ENCODE results near the gene CCDC28B.
A peak's percentile ranks its signal among the peaks of the same experiment; 100 is the strongest.
"Not testable (repeated sequence)": the region's sequence is repeated elsewhere in the genome, so short reads cannot be mapped to it uniquely, and the experiment has no call there.

Gene CCDC28B

DNA sequence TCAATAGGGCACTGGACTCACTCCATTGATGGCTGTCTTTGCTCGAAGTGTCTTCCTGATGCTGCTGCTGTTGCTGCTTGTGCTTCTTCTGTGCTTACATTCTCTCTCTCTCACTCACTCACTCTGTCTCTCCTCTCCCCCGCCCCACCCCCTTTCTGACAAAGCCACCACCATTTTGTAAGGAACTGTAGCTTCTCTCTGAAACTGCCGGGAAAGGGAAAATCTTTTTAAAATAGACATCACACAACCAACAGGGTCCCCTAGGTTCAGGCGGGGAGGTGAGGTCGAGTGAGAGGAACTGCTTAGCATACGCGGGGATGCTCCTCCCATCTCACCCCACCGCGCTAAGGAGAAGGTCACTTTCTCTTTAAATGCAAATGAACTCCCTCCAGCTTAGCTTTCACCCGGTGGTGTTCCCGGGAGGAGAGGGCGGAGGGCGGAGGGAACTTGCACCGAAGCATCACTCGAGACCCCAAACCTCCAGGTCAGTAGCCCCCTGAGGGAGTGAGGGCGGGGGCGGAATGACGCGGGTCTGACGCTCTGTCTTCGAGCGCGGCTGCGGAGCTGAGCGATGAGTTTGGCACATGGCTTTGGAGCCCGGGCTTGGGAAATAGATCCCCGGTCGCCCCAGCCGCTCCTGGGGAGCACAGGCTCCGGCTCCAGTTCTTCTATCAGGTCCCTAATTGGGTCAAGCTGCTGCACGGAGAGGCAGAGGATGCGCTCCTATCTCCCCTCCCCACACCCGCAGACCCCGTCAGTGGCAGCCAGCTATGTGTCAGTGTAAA lies at the start of gene CCDC28B:
TSS of gene CCDC28B (plus strand) at position 370 of the 785 bp plus-strand sequence. CDS start 1,341 bp downstream, outside the sequence.
- DNase-seq, result peak; percentile 43

- DNase-seq, result no peak
Measured at GRCh38 chr1:32150847-32151246, 49.5 kb upstream of the CCDC28B start.

DNA sequence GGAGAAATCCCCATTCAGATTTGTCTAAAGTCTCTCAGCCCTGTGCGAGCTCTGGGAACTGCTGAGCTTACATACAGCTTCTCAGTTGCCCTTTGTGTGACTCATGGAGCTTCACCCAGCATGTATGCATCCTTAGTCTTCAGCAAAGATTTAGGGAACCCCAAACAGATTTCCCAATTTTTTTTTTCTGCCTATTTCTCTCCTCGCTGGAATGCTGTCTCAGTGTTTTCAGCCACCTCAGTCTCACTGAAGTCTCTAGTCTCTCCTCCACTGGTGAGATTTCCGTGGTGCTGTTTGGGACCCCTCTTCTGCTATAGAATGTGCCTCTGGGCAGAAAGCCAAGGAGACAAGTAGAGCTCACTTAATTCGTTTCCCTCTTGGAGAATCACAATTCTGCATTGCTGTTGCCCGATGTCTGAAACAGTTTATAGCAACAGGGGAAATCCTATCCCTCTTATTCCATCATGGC lies 49.0 kb upstream of the CCDC28B start:
- DNase-seq, result peak; percentile 38

DNA sequence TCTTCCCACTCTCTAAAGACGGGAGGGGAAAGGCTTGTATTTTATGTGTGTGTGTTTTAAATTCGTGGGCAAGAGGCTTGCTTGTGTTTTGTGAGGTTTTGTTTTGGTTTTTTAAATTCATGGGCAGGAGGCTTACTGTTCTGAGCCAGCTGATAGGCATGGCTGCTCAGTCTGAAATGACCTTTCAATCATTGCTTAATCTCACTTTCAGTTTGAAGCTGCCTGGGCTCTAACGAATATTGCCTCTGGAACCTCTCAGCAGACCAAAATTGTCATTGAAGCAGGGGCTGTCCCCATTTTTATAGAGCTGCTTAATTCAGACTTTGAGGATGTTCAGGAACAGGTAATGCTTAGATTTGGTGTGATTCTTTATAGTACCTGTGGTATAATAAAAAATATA lies 41.2 kb upstream of the CCDC28B start:
- DNase-seq, result no peak

DNA sequence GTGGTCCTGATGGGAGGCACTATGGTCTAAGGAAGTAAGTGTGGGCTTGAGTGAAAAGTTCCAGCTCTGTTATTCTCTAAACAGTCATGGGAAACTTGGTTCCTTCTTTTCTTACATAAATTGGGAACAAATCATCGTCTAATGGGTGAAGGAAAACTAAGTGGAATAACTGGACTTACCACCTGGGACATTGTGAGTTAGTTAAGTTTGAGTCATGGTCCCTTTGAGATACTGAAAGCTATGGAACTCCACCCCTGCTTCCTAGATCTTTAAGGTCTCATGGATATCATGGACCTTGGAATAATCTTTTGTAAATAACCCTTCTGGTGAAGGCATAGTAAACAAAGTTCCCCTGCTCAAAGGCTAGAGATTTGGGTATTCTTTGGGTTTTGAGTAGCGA lies 37.0 kb upstream of the CCDC28B start:
- no peak for DNase-seq

DNA sequence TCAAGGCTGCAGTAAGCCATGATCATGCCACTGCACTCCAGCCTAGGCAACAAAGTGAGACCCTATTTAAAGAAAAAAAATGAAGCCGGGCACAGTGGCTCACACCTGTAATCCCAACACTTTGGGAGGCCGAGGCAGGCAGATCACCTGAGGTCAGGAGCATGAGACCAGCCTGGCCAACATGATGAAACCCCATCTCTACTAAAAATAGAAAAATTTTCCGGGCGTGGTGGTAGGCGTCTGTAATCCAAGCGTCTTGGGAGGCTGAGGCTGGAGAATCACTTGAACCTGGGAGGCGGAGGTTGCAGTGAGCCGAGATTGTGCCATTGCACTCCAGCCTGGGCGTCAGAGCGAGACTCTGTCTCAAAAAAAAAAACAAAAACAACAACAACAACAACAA lies 34.8 kb upstream of the CCDC28B start:
- not testable (repeated sequence) for DNase-seq

- no peak for DNase-seq
Measured at GRCh38 chr1:32170991-32171390, 29.4 kb upstream of the CCDC28B start.

DNA sequence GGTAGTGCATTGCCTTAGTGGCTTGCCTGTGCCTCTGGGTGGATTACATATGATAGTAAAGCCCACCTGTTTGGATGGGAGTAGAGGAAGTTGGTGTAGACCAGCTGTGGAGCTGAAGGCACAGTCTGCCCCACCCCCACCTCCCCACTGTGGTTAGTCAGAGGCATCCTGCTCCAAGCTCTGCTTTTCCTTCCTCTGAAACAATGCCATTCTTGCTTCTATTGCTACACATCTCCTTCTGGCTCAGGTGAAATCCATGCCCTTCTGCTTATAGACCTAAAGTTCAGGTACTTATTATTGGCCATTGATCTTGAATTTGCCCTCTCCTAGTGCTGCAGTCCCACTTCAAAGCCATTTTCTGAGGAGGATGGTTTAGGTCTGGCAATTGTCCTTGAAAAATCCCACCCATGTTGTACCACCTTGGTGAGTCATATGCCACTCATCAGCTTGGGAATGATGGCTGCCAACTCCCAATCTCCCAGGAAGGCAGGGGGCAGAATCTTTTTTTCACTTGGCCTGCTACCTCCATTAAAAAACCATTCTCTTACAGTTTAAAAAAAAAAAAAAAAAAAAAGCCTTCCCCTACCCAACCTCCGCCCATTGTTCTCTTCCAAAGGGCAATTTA lies 27.7 kb upstream of the CCDC28B start:
- DNase-seq, result no peak

- DNase-seq, result no peak
Measured at GRCh38 chr1:32178380-32179192, 21.8 kb upstream of the CCDC28B start.

- DNase-seq, result no peak
Measured at GRCh38 chr1:32179193-32179442, 21.3 kb upstream of the CCDC28B start.

- DNase-seq, result peak; percentile 82
Measured at GRCh38 chr1:32179443-32180185, 20.8 kb upstream of the CCDC28B start, which contains the start of gene TXLNA. Gene TXLNA (plus strand): TSS chr1:32179675. CDS start chr1:32180346, 671 bp downstream.

DNA sequence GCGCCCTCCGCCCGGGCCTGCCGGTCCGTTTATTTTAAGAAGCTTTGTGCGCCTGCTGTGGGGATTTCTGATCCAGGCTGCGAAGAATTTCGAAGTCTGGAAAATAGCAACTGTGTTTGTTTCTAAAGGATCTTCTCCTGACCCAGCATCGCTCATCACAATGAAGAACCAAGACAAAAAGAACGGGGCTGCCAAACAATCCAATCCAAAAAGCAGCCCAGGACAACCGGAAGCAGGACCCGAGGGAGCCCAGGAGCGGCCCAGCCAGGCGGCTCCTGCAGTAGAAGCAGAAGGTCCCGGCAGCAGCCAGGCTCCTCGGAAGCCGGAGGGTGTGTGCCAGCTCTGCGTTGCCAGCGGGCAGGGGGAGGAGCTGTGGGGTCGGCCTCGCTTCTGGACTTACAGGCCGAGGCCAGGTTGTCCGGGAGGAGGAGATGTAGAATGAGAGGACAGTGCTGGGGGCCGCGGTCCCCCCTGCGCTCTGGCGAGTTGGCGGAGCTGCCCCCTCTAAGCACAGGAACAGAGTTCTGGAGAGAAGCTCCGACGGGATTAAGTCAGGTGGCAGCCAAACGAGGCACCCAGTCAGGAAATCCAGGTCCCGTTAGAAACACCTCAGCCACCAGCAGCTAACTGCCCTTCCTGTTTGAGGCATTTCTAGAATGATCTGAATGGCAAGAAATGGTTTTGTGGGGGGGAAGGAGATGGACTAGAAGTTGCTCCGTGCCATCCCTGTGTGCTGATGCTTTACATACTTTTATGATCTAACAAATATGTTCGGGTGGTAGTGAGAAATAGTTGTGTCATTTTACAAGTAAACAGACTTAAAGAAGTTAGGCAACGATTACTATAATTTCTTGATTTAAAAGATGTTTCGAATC lies 20.0 kb upstream of the CCDC28B start:
- DNase-seq, result no peak

DNA sequence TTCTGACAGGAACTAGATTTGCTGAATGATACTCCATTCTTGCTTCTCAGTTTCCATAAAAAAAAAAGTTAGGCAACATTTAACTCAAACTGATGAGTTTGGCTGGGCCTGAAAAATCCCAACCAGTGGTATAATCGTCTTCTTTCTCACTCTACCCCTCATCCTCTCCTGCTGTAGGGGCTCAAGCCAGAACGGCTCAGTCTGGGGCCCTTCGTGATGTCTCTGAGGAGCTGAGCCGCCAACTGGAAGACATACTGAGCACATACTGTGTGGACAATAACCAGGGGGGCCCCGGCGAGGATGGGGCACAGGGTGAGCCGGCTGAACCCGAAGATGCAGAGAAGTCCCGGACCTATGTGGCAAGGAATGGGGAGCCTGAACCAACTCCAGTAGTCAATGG lies 19.3 kb upstream of the CCDC28B start:
- DNase-seq, result no peak

GRCh38 chr1:32181563-32181962 lies 18.8 kb upstream of the CCDC28B start:
- no peak for DNase-seq

DNA sequence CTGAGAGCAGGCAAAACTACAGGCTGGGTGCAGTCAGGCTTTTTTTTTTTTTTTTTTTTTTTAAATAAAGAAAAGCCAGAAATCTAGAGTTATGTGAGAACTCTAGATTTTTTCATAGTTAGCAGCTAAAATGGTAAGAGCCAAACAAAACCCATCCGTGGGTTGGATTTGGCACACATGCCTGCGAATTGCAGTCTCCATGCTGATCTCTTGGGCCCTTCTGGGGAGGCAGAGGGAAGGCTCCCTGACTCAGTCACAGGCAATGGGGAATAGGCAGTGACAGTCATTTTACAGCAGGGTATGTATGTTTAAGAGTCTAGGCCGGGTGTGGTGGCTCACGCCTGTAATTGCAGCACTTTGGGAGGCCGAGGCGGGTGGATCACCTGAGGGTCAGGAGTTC lies 18.3 kb upstream of the CCDC28B start:
- DNase-seq, result no peak

DNA sequence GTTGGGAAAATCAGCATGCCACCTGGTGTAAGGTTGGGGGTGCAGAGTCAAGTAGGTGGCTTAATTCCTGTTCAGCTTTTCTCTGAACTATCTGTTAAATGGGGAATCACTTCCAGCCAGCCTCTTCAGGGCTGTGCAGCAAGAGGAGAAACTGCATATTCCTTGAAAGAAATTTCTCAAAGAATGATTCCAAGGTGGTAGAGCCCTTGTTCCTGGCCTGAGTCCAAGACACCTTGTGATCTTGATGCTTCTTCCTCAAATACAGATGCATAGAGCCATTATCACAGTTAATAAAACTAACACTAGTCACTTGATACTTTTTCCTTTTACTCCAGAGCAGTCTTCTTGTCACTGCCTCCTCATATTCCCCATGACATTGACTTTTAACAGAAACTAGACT lies 15.7 kb upstream of the CCDC28B start:
- no peak for DNase-seq

- DNase-seq, result no peak
Measured at GRCh38 chr1:32186077-32186476, 14.3 kb upstream of the CCDC28B start.

DNA sequence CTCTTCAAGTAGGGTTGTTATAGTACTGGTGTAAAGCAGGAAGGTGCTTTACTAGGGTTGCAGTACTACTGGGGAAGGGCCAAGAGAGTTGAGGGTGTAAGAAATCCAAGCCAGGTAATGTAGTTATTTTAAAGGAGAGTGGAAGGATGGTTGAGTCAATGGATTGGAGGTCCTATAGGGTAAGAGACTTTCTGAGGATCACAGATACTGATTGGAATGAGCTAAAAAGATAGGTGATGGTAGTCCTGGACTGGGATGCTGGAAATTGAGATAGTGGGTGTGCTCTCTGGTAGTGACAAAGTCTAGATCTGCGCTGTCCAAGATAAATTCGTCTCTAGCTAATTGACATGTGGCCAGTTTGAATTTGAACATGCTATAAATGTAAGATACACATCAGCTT lies 13.9 kb upstream of the CCDC28B start:
- DNase-seq, result no peak

GRCh38 chr1:32187850-32188249 lies 12.5 kb upstream of the CCDC28B start:
- DNase-seq, result no peak

- no peak for DNase-seq
Measured at GRCh38 chr1:32192220-32192948, 8.0 kb upstream of the CCDC28B start.

- DNase-seq, result no peak
Measured at GRCh38 chr1:32194984-32195383, 5.4 kb upstream of the CCDC28B start.

Measured in NCI-H446 treated with DMSO at 0.1 percent for 48 hours (cell line).